ENCODE data around the gene ARRB1. TPM values are rescaled to one million over a fixed set of nuclear protein-coding genes. Genes with fewer than 3 reads are reported as not detected.

ARRB1 gene
- polyA plus RNA-seq, 1 experiment: 15.7 TPM

- POLR2A ChIA-PET: no interaction called here
- no peak for DNase-seq (ENCODE audit: low read depth)
These were observed 11.6 kb downstream of the ARRB1 start for GRCh38 chr11:75339685-75340409.

GRCh38 chr11:75338516-75339208, 12.8 kb downstream of the ARRB1 start:
- ChIA-PET POLR2A (no interaction called here), CTCF (interaction anchor here (1.1 to 8.1 kb wide), 6 partner anchors 9 to 59 kb away, joined by 3 to 54 read pairs (median 8); no protein-coding TSS in a partner anchor)
- no peaks in the 10 kb centered on the region for H3K36me3 ChIP-seq (ENCODE audit: control insufficient read depth, insufficient read depth, low read length)
- H3K4me3 ChIP-seq (ENCODE audit: low read depth, low read length): no peak overlapping the region
- no peaks in the 10 kb centered on the region for H3K27me3 ChIP-seq (ENCODE audit: control insufficient read depth, insufficient read depth, low read length)
- no peak for TF ChIP-seq CTCF (IDR thresholded peaks at IDR 0.05; ENCODE audit: insufficient read depth, low read depth, low read length)
- DNase-seq (ENCODE audit: low read depth): no peak

More at GRCh38 chr11:75339685-75340409, 11.6 kb downstream of the ARRB1 start:
- CTCF ChIA-PET: interaction anchor here (1.0 to 8.1 kb wide), 11 partner anchors 8 to 60 kb away, joined by 3 to 54 read pairs (median 4); no protein-coding TSS in a partner anchor
- Histone ChIP-seq H3K36me3 (ENCODE audit: control insufficient read depth, insufficient read depth, low read length) (no peaks in the 10 kb centered on the region), H3K4me3 (ENCODE audit: low read depth, low read length) (no peak overlapping the region), H3K27me3 (ENCODE audit: control insufficient read depth, insufficient read depth, low read length) (no peaks in the 10 kb centered on the region)
- TF ChIP-seq CTCF (IDR thresholded peaks at IDR 0.05; ENCODE audit: insufficient read depth, low read depth, low read length): no peak

- Histone ChIP-seq H3K27me3 (ENCODE audit: control insufficient read depth, insufficient read depth, low read length) (no peaks in the 10 kb centered on the region), H3K36me3 (ENCODE audit: control insufficient read depth, insufficient read depth, low read length) (no peaks in the 10 kb centered on the region), H3K4me3 (ENCODE audit: low read depth, low read length) (no peak overlapping the region)
- CTCF ChIA-PET: interaction anchor here (0.6 to 8.1 kb wide), 4 partner anchors 9 to 46 kb away, joined by 3 to 54 read pairs (median 4); no protein-coding TSS in a partner anchor
- DNase-seq (ENCODE audit: low read depth): no peak
- POLR2A ChIA-PET: no interaction called here
- no peak for TF ChIP-seq CTCF (IDR thresholded peaks at IDR 0.05; ENCODE audit: insufficient read depth, low read depth, low read length)
These were observed 14.2 kb downstream of the ARRB1 start for GRCh38 chr11:75337195-75337654.

- POLR2A ChIA-PET: no interaction called here
These were observed 16.5 kb downstream of the ARRB1 start for GRCh38 chr11:75334976-75335375.

More at GRCh38 chr11:75334976-75335375, 16.5 kb downstream of the ARRB1 start:
- CTCF ChIA-PET: interaction anchor here (1.2 to 8.1 kb wide), 4 partner anchors 48 to 55 kb away, joined by 3 to 54 read pairs (median 6); no protein-coding TSS in a partner anchor
- no peak for DNase-seq (ENCODE audit: low read depth)
- no peak overlapping the region for H3K4me3 ChIP-seq (ENCODE audit: low read depth, low read length)
- TF ChIP-seq CTCF (IDR thresholded peaks at IDR 0.05; ENCODE audit: insufficient read depth, low read depth, low read length): no peak
- H3K36me3 ChIP-seq (ENCODE audit: control insufficient read depth, insufficient read depth, low read length): no peaks in the 10 kb centered on the region
- no peaks in the 10 kb centered on the region for H3K27me3 ChIP-seq (ENCODE audit: control insufficient read depth, insufficient read depth, low read length)

All from BJ (cell line).